CD4-positive, alpha-beta T cell treated with Interleukin-15 for 1 hour (primary cell): ENCODE data around the gene SHISA4.
"Not testable (repeated sequence)": the region's sequence is repeated elsewhere in the genome, so short reads cannot be mapped to it uniquely, and the experiment has no call there.

Source experiments
- DNase-seq: peaks from one replicate; pipeline ENCODE4 v3.0.0-alpha.2; 2020

SHISA4 gene

DNA sequence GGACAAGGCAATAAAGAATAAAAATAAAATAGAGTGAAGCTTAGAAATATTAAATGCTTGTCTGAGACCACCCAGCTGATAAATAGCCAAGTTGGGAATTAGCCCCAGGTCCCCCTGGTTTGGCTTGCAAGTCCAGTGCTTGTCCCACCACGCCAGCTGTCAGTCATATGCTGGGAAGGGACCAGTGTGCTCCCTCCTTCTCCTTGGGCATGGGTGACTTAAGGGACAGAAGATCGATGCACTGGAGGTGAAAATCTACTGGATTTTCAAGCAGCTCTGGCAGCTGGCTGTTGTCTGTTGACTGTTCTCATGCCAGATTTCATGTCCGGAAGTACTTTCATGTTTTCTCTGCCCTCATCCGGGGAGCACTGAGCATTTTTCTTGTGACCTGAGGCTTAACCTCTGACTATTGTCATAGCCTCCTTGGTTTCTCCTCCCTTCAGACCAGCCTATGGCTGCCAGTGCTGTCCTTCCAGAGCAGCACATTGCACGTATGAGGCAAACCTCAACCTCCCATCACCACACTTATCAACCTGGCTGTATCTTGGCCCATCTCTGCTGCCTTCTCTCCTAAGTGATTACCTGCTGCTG lies 45.2 kb downstream of the SHISA4 start:
- DNase-seq: no peak

GRCh38 chr1:201937624-201938213 lies 49.0 kb downstream of the SHISA4 start:
- no peak for DNase-seq

- no peak for DNase-seq
Observed at GRCh38 chr1:201938440-201939035, 49.8 kb downstream of the SHISA4 start.

- no peak for DNase-seq
Observed at GRCh38 chr1:201939148-201939547, 50.5 kb downstream of the SHISA4 start.

DNA sequence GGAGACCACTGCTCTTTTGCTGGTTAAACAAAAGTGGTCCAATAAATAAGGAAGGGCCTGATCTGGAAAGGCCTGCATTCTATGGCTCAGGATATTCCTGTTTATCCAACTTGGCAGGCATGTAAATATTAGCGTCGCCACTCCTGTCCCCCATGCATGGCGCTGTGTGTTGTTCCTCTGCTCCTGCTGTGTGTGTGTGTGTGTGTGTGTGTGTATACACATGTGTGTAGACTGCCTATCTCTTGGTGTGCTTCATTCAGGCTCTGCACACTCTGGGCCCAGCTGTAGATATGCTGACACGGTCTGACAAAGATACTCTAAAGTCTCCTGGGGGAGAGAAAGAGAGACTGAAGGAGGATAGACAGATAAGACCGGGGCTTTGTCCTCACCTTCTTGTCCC lies 50.9 kb downstream of the SHISA4 start:
- DNase-seq: no peak

GRCh38 chr1:201940316-201940715 lies 51.6 kb downstream of the SHISA4 start:
- not testable (repeated sequence) for DNase-seq

GRCh38 chr1:201941420-201942128 lies 52.9 kb downstream of the SHISA4 start:
- no peak for DNase-seq

DNA sequence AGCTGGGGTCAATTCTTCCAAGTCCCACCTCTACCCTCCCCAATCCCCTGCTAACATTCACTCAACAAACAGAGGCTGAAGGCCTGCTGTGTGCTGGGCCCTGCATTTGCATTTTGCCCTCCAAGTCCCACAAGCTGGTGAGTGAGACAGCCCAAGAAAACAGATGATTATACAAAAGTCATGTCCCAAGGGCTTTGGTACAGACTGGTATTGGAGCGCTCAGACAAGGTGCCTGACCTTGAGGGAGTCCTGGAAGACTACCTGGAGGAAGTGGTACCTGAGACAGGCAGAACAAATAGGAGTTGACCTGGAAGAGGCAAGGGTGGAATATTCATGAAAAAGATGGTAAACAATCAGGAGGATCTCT lies 53.4 kb downstream of the SHISA4 start:
- DNase-seq: no peak
